ENCODE data around the gene MEF2D.

The MEF2D gene

DNA sequence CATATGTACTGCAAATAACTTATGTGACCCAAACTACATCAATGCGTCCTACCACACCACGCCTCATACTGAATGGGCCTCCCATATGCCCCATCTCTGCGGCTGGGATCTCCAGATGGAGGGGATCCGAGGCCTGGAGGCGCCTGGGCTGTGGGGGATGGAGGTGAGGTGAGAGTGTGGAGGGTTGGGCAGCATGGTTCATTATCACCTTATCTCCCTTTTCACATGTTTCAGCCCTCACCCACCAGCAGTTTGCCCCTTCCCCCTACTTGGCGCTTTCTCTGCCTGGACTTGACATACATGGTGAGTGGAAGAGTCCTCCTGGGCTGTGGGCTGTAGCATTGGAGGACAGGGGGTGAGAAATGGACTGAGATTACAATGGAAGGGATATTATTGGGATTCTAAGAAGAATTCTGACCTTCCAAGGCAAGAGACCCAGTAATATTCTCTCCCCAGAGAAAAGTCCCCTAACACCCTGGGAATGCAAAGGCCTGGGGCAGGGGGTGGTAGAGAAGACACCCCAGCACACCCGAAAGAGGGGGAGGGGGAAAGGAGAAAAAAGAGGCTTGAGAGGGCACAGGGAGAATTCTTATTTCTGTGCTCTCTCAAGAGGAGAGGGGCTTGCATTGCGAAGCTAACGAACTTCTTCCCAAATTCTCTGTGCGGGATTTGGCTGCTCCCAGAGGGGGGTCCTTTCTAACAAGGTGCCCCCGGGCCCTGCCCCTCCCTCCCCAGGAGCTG, 61.4 kb downstream of the MEF2D start:
- DNase-seq = no peak
- TF ChIP-seq GATA1 (IDR thresholded peaks at IDR 0.05; ENCODE audit: low read depth, low read length) (no peak), POLR2A (IDR thresholded peaks at IDR 0.05; ENCODE audit: low read length) (no peak)

DNA sequence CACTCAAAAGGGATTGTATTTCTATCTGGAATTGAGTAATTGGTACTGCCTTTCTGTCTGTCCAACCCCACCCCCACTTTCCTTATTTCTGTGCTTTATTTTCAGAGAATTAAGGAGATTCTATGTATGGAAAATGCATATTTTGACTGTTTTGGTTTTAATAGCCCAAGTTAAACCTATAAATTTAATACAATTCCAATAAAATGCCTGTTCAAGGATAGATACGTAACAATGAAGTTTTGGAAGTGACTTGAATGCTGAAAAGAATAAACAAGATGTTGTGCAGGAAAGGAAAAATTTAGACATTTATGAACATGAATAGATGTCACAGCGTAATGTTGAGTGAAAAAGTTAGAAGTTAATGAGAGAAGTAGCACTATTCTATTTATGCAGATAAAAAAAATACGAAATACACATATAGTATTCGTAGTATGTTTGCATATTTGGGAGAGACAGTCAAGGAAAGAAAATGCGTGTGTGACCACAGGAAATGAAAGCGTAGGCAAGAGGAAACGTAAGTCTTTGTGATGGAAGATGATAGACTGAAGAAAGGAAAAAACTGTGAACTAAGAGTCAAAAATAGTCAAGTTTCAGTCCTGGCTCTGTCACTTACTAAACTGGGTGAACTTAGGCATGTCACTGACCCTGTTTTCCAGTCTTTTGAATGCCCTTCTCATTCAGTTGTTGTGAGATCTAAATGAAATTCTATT, 62.1 kb downstream of the MEF2D start:
- no peak for DNase-seq
- TF ChIP-seq GATA1 (IDR thresholded peaks at IDR 0.05; ENCODE audit: low read depth, low read length) (no peak), POLR2A (IDR thresholded peaks at IDR 0.05; ENCODE audit: low read length) (no peak)

DNA sequence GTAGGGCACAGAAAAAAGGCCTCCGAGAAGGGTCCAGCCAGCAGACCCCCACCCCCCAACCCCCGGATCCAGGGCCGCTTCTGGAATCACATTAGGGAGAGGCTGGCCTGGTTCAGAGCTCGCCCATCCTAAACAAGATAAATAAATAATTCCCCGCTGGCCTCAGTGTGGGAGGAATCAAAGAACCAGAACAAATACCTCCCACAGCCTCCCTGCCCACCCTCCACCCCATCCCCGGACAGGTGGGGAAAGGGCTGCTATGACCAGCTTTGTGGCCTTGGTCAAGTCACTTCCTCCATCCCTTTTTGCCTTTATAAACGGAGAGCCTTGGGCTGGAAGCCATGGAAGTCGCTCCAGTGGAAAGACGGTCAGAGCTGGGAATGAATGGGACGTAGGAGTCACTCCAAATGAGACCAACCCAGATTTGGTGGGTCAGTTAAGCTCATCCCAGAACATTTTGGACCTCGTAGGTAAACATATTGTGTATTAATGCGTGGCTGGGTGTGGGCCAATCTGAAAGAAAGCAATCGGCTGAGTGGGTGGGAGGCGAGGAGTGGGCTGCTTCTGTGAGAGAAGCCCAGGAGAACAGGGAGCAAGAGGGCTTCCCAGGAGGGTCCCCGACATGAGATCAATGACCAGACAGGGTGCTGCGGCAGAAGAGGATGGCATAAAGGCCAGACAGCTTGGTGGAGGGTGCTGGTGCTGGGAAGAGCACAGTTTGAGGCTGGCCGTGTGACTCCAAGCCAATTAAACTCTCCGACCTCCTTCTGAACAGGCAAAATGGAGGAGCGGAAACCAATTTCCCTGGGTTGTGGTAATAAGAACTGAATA, 63.3 kb downstream of the MEF2D start:
- no peak for DNase-seq
- TF ChIP-seq POLR2A (IDR thresholded peaks at IDR 0.05; ENCODE audit: low read length) = no peak
- TF ChIP-seq GATA1 (IDR thresholded peaks at IDR 0.05; ENCODE audit: low read depth, low read length) = no peak

DNA sequence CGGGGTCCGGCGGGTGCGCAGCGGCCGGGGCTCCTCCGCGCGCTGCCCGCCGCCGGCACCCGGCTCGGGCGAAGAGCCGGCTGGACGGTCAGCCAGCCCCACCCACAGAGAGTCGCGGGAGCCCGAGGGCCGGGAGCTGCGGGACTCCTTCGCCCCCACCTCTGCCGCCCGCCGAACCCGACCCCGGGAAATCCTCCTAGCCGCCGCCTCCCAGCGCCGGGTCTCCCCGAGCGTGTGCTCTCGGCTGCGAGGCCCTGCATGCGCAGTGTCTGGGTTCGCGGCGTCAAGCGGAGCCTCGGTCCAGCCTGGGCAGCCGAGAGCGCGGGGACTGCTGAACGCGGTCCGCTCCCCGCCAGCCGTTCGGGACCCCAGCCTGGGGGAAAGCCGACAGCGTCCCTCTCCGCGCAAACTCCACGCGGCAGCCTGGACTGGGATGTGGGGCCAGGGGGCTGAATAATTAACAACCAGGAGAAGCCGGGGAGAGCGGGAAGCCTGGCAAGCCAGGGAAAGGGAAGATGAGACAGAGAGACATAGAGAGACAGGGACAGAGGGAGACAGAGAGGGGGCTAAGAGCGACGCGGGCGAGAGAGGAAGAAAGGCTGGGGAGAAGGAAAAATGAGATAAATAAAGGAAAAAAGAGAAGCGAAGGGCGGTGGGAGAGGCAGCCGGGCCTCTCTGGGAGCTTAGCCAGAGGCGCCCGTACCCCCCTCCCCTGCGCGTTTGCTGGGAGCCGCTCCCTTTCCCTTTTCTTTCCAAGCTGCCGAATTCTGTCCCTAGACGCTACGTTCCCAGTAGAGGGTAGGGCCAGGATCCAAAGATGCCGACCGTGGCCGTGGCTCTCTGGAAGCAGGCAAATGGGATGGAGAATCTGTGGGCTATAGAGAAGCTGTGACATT, 64.2 kb downstream of the MEF2D start:
- no peak for TF ChIP-seq GATA1 (IDR thresholded peaks at IDR 0.05; ENCODE audit: low read depth, low read length)
- TF ChIP-seq POLR2A (IDR thresholded peaks at IDR 0.05; ENCODE audit: low read length) = no peak
- DNase-seq = no peak

DNA sequence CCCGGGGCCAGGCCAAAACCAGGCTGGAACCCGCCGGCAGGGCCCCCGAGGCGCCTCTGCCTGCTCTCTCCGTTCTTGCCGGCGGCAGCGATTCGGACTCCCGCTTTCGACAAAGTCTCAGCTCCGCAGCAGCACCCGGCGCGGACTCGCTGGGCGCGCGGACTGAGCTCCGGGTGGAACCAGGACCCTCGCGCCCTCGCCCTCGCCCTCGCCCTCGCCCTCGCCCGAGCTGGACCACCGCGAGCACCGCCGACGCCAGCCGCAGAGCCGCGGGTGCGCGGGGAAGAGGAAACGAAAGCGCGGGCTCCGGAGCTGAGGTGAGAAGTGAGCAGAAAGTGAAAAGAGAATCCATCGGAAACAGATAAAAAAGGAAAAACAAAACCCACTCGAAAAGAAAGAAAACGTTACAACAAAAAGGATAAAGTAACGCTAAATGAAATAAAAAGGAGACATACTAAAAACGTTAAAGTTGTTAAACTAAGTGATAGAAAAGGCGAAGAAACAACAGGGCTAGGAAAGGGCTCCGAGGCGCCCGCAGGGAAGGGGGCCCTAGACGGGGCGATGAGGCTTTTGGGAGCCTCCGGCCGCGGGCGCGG, 64.9 kb downstream of the MEF2D start:
- DNase-seq = peak in 1 of 2 experiments; percentile 28
- TF ChIP-seq GATA1 (IDR thresholded peaks at IDR 0.05; ENCODE audit: low read depth, low read length) = no peak
- TF ChIP-seq POLR2A (IDR thresholded peaks at IDR 0.05; ENCODE audit: low read length) = no peak

GRCh38 chr1:156434989-156435544, 65.5 kb downstream of the MEF2D start:
- no peak for DNase-seq
- TF ChIP-seq POLR2A (IDR thresholded peaks at IDR 0.05; ENCODE audit: low read length) (no peak), GATA1 (IDR thresholded peaks at IDR 0.05; ENCODE audit: low read depth, low read length) (no peak)

GRCh38 chr1:156433602-156434001, 67.0 kb downstream of the MEF2D start:
- no peak for TF ChIP-seq POLR2A (IDR thresholded peaks at IDR 0.05; ENCODE audit: low read length)
- no peak for TF ChIP-seq GATA1 (IDR thresholded peaks at IDR 0.05; ENCODE audit: low read depth, low read length)
- no peak for DNase-seq

DNA sequence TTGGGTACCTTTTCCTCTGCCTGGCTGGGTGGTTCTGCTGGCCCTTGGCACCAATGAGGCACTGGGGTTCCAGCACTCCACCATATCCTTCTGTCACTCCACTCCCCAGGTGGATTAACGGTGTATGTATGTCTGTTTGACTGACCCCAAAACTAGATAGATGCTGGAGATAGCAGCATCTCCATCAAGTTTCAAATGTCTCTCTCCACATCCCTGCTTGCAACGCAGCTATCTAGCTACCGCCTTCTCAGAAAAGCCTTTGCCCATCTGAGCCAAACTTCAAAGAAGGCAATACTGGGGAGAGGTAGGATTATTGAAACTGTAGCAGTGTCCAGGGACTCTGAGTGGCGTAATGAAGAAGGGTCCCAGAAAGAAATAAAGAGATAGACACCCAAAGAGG, 67.5 kb downstream of the MEF2D start:
- no peak for DNase-seq
- TF ChIP-seq POLR2A (IDR thresholded peaks at IDR 0.05; ENCODE audit: low read length) = no peak
- TF ChIP-seq GATA1 (IDR thresholded peaks at IDR 0.05; ENCODE audit: low read depth, low read length) = no peak

DNA sequence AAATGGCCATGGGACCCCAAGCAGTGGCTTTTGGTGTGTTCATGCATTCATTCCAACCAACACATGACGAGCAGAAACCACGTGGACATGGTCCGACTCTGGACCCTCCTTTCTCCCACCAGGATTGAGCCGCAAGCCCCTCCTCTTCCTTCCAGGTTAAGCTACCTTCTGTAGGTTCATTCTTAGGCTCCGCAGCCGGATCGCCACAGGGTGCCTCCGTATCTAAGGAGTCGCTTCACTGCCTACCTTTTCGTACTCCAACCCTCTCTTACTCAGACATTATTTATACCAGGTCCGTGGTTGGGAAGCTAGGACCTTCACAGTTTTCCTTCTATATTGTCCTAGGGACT, 67.9 kb downstream of the MEF2D start:
- TF ChIP-seq POLR2A (IDR thresholded peaks at IDR 0.05; ENCODE audit: low read length) = no peak
- TF ChIP-seq GATA1 (IDR thresholded peaks at IDR 0.05; ENCODE audit: low read depth, low read length) = no peak

GRCh38 chr1:156431769-156432668, 68.6 kb downstream of the MEF2D start:
- no peak for DNase-seq
- no peak for TF ChIP-seq POLR2A (IDR thresholded peaks at IDR 0.05; ENCODE audit: low read length)

More for the DNA sequence above, 67.9 kb downstream of the MEF2D start:
- no peak for DNase-seq

- DNase-seq = no peak
- TF ChIP-seq GATA1 (IDR thresholded peaks at IDR 0.05; ENCODE audit: low read depth, low read length) = no peak
- TF ChIP-seq POLR2A (IDR thresholded peaks at IDR 0.05; ENCODE audit: low read length) = no peak
These were observed 69.2 kb downstream of the MEF2D start for GRCh38 chr1:156431366-156431765.

DNA sequence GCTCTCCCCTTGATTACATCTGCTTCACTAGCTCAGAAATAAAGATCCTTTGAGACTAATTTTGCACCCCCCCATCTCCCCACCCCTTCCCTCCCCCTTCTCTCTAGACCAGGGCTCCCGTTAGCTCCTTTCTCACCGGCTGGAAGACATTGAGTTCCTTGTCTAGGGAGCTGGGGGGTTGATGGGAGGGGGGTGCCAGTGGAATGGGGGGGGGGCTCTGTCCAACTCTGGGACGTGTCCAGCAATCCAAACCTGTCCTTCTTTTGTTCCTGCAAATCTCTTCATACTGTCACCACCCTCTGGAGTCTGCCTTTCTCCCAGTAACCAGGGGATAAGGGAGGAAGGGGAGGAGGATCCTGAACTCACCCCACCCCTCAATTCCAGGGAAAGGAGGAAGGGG, 69.7 kb downstream of the MEF2D start:
- no peak for DNase-seq
- TF ChIP-seq POLR2A (IDR thresholded peaks at IDR 0.05; ENCODE audit: low read length) (no peak), GATA1 (IDR thresholded peaks at IDR 0.05; ENCODE audit: low read depth, low read length) (no peak)
